ENCODE data around the gene DIP2B.
A peak's percentile ranks its signal among the peaks of the same experiment; 100 is the strongest.
"Not testable (repeated sequence)": the region's sequence is repeated elsewhere in the genome, so short reads cannot be mapped to it uniquely, and the experiment has no call there.

The DIP2B gene, protein sequence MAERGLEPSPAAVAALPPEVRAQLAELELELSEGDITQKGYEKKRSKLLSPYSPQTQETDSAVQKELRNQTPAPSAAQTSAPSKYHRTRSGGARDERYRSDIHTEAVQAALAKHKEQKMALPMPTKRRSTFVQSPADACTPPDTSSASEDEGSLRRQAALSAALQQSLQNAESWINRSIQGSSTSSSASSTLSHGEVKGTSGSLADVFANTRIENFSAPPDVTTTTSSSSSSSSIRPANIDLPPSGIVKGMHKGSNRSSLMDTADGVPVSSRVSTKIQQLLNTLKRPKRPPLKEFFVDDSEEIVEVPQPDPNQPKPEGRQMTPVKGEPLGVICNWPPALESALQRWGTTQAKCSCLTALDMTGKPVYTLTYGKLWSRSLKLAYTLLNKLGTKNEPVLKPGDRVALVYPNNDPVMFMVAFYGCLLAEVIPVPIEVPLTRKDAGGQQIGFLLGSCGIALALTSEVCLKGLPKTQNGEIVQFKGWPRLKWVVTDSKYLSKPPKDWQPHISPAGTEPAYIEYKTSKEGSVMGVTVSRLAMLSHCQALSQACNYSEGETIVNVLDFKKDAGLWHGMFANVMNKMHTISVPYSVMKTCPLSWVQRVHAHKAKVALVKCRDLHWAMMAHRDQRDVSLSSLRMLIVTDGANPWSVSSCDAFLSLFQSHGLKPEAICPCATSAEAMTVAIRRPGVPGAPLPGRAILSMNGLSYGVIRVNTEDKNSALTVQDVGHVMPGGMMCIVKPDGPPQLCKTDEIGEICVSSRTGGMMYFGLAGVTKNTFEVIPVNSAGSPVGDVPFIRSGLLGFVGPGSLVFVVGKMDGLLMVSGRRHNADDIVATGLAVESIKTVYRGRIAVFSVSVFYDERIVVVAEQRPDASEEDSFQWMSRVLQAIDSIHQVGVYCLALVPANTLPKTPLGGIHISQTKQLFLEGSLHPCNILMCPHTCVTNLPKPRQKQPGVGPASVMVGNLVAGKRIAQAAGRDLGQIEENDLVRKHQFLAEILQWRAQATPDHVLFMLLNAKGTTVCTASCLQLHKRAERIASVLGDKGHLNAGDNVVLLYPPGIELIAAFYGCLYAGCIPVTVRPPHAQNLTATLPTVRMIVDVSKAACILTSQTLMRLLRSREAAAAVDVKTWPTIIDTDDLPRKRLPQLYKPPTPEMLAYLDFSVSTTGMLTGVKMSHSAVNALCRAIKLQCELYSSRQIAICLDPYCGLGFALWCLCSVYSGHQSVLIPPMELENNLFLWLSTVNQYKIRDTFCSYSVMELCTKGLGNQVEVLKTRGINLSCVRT (N-terminal part only)

DNA sequence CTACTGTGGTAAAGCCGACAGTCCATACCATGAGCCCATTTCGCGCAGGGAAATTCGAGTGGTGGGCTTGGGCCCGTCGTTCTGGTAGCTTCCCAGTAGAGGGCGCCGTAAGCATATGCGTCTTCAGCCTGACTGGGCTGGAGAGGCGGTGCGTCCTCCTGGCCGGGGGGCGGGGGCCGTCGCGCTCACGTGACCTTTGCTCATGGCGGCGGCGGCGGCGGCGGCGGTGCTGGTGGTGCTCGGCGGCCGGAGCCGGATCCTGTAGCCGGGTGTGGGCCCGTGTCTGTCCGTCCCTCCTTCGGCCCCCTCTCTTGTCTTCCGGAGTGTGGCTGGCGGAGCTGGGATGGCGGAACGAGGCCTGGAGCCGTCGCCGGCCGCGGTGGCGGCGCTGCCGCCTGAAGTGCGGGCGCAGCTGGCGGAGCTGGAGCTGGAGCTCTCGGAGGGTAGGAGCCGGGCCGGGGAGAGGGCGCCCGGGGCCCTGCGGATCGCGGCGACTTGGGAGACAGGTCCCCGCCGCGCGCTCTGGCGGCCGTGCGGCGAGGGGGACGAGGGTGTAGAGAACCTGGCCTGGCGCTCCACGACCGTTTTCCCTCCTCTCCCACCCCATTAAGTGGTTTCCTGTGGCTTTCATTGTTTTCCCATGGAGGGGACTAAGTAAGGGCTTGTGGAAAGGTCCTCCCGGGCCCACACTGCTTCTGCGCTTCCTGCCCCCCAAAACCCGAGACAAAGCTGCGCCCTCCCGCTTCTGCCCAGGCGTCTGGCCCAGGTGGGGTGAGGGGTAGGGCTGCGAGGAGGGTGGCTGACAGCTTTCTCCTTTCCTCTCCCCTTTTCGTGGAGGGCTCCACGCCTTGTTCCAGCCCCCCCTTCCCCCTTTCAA lies at the start of gene DIP2B:
Gene DIP2B (plus strand): TSS at position 188 of the 877 bp plus-strand sequence. CDS start 156 bp downstream, at position 344.
- DNase-seq: peak; percentile 89 to 91

DNA sequence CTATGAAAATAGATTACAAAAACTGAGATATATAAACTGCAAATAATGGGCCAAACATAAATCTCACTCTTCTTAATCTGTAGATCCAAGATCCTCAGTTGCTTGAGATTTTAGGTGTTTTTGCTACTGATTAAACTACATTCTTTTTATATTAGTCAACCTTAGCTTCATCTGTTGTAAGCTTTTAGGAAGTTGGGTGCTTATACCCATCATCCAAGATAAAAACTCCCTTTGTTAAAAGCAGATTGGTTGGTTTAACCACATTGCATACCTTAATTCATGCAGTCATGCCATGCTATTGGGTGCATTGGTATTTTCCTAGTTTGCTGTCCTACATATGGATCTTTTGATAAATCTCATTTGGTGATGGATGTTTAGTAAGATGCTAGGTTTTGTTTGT lies 46.2 kb upstream of the DIP2B start:
- DNase-seq: no peak

DNA sequence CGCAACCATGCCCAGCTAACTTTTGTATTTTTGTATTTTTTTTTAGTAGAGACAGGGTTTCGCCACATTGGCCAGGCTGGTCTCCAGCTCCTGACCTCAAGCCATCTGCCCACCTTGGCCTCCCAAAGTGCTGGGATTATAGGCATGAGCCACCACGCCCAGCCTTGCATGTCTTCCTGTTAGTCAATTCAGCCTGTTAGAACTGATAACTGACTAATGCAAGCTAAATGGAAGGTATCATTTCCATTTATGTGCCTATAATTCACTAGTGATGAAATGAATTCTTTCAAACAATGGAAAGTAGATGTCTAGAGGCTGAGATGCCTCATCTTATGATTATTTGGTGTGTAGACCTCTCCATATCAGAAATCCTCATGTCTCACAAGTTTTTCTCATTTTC lies 37.3 kb upstream of the DIP2B start:
- DNase-seq: no peak

DNA sequence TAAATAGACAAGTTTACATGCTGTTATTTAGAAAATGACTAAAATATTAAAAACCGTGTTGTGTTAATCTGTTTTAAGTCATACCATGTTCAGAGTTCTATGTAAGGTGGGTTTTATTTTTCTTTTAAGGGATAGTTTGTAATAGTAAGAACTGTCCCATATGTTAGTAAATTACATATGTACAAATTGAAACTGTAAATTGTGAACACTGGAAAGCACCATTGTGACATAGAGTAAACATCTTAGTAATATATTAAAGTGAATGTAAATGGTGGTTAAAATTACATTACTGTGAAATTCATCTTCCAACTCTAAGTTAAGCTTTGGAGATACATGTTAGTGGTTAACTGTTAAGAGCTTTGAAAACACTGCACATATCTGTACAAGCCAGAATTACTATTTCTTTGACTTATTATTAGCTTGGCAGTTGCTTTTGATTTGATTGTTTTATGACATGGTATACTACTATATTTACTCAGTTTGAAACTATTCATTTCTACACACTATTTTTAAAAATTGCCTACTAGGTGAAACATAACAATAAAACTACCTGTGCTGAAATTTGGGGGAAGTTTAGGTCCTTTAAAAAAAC lies 27.4 kb upstream of the DIP2B start:
- DNase-seq: no peak

DNA sequence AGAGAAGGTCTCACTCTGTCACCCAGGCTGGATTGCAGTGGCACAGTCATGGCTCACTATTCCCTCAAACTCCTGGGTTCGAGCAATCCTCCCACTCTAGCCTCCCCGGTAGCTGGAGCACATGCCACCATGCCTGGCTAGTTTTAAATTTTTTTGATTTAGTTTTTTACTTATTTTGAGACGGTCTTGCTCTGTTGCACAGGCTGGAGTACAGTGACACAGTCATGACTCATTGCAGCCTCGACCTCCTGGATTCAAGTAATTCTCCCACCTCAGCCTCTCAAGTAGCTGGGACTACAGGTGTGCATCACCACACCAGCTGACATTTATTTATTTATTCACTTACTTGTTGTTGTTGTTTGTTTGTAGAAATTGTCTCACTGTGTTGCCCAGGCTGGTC lies 22.2 kb upstream of the DIP2B start:
- no peak for DNase-seq

DNA sequence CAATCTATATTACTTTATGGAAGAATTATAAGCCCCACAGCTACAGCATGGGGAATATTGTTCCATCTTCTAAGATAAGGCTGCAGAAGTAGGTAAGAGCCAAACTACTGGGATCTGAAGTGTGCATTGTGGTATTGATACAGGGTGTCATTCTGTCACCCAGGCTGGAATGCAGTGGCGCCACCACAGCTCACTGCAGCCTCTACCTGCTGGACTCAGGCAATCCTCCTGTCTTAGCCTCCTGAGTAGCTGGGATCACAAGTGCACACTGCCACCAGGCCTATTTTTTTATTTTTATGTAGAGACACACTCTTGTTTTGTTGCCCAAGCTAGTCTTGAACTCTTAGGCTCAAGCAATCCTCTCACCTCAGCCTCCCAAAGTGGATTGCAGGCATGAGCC lies 21.3 kb upstream of the DIP2B start:
- DNase-seq: no peak

DNA sequence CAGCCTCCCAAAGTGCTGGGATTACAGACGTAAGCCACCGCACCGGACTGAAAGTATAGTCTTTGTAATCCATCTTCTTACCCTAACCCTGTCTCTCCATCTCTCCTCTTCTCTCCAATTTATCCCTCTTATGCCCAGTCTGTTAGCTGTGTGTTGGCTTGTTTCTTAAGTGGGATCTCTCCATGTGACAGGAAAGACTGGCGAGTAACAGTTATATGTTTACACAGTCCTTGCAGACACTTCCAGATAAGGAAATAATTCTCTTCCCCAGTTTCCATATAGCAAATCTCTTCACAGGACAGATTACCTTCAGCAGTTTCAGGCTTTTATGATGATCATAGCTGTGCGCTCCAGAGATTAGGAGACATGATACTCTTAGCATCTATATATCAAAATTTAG lies 16.0 kb upstream of the DIP2B start:
- DNase-seq: no peak

DNA sequence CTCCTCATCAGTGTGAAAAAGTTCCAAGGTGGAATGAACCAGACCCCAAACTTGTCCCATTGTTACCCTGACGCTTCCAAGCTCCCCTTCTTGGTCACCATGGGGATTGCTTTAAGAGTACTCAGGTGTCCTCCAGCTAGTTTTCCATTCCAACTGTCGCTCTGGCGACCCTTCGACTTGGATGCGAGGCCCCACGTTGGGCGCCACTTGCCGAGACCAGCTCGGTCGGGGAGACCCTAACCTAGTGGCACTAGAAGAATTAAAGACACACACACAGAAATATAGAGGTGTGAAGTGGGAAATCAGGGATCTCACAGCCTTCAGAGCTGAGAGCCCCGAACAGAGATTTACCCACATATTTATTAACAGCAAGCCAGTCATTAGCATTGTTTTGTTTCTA lies 6.7 kb upstream of the DIP2B start:
- not testable (repeated sequence) for DNase-seq

DNA sequence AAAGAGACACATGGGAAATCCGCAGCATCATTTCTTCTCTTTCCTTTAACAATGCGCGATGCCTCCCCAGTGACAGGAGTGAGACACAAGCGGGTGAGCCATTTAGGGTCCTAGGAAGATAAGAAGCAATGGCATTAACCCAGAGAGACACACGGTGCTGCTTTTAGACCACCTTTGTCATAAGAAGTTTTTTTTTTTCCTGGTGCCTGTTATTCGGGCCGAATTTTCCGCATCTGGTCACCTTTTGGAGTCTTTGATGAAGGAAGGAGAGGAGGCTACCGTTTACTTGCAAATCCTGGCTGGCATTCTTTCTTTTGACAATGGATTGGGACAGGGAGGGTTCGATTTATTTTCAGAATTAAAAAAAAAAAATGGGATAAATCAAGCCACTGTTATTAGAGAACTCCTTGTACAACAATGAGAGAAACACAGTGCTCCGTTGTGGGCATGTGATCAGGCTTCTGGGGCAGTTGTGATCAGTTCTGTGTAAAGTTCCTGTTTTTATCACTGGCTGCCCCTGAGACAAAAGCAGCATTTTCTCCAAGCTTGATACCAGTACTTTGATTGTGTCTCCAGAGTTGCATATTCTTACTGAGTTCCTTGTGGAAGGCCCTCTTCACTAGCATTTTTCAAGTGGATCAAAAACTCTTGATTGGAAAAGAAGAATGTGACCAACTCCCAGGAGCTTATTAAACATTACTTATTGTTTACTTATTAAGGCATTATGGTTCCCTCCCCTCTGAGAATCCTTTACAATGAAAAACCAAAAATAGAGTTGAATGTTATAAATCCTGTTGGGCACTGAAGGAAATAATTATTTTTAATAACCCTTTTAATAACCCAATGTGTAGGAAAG lies 1.1 kb downstream of the DIP2B start:
- DNase-seq: peak; percentile 72 to 75

DNA sequence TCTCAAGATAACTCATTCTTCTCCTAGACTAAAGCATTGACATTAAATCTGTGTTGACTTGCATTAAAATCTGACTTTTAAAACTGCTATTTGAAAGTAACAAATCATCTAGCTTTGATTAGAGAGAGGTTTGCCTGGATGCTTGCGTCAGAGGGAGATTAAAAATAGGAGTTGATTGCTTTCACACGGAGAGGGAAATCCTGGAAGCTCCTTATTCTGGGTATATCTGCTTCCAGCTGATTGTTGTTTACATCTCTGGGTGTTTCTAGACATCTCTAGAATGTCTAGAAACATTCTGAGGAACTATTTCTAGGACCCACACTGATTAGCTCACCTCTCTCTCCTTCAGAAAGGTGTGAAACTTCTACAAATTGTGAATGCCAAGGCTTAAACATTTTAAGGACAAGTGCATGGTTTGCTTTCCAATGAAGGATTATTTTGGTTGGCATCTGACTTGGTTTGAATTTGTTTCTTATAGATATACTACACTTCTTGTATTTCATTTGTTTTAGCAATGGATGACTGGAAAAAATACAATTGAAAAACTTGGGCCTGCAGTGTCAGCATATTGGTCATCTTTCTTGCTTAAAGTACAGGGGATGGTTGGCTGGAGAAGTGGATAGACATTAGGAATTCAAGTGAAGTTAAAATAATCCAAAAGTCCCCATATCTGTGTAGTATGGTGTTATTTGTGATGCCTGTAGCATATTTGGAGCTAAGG lies 2.1 kb downstream of the DIP2B start:
- DNase-seq: no peak

DNA sequence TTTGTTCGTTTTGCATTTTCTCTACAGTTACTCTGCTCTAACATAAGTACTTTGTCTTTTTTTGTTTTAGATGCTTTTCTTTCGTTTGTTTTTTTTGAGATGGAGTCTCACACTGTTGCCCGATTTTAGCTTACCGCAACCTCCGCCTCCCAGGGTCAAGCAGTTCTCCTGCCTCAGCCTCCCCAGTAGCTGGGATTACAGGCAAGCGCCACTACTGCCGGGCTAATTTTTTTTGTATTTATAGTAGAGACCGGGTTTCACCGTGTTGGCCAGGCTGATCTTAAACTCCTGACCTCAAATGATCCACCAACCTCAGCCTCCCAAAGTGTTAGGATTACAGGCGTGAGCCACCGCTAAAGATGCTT lies 2.7 kb downstream of the DIP2B start:
- no peak for DNase-seq

DNA sequence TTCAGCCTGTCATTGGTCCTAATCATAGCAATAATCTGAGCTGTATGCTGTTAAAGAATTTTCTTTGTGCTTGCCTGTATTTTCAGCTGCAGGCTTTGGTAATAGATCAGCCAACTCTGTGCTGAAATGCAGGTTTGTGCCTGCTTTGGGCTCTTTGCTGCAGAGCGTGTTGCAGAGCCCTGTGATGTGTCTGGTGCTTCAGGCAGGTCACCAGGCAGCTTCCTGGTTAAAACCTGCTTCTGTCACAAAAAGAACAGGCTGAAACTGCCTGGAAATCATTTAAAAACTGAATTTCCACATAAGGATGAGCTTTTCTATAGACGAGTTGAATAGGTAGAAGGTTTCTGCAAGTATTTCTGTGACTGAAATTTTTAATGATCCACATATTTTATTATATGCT lies 3.1 kb downstream of the DIP2B start:
- DNase-seq: no peak

DNA sequence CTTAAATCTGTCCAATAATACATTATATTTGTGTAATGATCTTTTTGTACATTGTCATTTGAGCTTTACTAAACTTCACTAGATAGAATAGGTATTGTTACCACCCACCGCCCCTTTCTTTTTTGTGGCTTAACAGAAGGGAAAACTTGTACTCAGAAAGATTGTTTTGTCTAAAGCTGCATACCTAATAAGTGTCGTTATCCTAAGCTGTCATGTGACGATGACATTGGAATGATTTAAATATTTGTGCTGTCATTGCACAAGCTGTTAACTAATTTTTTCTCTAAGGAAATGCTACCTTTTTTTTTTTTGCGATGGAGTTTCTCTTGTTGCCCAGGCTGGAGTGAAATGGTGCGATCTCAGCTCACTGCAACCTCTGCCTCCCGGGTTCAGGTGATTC lies 3.6 kb downstream of the DIP2B start:
- no peak for DNase-seq

DNA sequence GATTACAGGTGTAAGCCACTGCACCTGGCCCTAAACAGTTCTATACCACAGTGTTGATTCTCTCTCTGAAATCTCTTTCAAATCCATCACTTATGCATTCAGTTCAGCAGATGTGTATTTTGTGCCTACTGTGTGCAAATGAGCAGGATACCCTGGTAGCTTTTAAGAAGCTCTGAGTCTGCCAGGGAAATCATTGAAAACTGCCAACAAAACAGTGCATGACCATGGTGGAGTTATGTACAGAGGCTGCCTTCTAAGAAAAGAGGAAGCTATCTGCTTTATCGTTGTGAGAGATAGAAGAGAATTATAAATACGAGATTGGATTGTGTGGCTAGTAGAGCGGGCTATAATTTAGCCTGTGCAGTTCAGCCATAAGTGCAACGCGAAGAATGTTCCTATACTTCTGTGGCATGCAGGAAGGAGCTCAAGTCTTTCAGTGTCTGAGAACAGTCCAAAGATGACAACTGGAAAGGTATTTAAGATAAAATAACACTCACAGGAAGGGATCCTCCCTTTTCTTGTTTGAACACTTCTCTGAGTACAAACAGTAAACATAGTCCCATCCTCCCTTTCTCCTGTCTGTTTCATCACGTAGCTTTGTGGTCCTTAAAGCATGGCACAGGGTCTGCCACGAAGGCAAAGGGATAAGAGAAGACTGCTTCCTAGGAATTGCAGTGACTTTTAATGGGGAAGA lies 4.3 kb downstream of the DIP2B start:
- peak; percentile 54 to 68 for DNase-seq

DNA sequence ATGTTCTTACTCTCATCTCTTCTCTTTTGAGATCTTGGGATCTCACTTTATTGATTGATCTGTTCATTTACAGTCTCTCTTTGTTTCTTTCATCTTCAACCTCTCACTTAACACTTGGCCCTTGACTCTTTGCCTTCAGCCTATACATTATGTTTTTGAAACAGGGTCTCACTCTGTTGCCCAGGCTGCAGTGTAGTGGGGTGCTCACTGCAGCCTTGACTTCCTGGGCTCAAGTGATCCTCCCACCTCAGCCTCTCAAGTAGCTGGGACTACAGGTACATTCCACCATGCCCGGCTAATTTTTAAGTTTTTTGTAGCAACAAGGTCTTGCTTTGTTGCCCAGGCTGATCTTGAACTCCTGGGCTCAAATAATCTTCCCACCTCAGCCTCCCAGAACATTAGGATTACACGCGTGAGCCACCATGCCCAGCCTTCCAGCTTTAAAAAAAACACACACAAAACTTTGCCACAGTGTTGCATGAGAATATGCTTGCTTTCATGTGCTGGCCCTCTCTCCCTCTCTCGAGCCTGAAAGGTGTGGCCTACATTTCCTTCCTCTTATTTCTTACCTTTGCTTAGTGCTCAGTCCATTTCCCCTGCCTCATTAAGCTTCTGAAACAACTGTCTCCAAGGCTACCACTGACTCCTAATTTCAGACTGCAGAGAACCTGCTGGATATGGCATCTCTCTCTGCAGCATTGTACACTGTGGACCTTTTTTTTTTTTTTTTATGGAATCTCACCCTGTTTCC lies 9.9 kb downstream of the DIP2B start:
- no peak for DNase-seq

DNA sequence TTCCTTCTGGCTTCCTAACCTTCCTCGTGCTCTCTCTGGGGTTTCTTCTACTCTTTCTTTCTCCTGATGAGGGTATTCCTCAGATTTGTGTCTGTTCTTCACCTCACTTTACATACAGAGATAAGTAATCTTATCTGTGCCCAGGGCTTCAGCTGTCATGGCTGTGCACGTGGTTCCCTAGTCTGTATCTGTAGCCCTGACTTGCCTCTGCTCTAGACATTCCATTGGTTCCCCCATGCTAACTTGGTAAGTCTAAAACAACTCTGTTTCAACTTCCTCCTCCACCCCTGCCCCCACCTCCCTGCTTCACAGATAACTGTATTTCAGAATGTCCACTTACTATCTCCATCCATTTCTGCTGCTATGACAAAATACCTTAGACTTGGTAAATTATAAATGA lies 10.8 kb downstream of the DIP2B start:
- DNase-seq: peak; percentile 46 to 57

DNA sequence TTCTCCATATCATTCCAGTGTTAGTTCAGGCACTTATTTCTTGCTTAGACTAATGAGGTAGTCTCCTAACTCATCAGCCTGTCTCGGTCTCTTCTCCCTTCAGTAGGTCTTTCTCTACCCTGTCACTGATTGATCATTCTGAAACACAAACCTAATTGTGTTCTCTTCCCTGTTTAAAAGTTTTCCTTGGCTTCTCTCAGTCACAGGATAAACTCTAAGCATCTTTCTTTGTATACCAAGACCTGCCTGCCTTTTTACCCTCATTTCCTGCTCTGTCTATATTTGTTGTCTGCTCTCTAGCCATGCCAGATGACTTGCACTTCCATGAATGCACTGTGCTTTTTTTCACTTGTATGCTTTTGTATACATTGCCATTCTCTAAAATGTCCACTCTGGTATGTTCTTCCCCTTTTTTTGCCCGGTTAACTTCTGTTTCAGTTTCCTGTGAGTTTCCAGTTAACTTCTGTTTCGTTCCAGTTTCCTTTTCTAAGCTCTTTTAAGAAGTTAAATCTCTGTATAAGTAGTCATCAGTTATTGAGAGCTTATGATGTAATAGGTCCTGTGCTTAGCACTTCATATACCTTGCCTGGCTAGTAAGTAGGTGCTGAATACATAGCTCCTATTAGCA lies 12.8 kb downstream of the DIP2B start:
- peak; percentile 92 to 95 for DNase-seq

DNA sequence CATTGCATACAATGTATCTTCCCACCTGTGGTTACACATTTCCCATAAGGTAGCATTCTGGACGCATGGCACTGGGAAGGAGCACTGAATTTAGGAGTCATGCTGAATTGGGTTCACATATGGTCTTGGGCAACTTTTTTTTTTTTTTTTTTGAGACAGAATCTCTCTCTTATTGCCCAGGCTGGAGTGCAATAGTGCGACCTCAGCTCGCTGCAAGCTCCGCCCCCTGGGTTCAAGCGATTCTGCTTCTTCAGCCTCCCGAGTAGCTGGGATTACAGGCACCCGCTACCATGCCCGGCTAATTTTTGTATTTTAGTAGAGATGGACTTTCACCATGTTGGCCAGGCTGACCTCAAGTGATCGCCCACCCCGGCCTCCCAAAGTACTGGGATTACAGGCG lies 13.3 kb downstream of the DIP2B start:
- no peak for DNase-seq
